Spinal cord (tissue), 10 donors: ENCODE data around the gene MSANTD3. TPM values are rescaled to one million over a fixed set of nuclear protein-coding genes. Genes with fewer than 3 reads are reported as not detected.
"Not testable (repeated sequence)": the region's sequence is repeated elsewhere in the genome, so short reads cannot be mapped to it uniquely, and the experiment has no call there.

Source experiments
- DNase-seq, 6 donors: peaks; one replicate each; pipeline versions ENCODE4 v3.0.0 to v3.0.0-alpha.2; 2013 to 2015; ENCODE audit warnings: low spot score in 6 of 6, low read depth in 4 of 6
- H3K27ac ChIP-seq: one replicate; pipeline ENCODE4 v1.5.1; 2013; ENCODE audit warnings: low read depth, low read length, control low read depth
- H3K27me3 ChIP-seq: one replicate; pipeline ENCODE4 v1.6.1; 2013; ENCODE audit warnings: low read length; ENCODE audit not compliant: control insufficient read depth, insufficient read depth
- H3K36me3 ChIP-seq: one replicate; pipeline ENCODE4 v1.6.1; 2013; ENCODE audit warnings: low read length; ENCODE audit not compliant: control insufficient read depth, insufficient read depth
- H3K4me1 ChIP-seq: one replicate; pipeline ENCODE4 v1.6.1; 2013; ENCODE audit warnings: low read length; ENCODE audit not compliant: control insufficient read depth, insufficient read depth
- H3K4me3 ChIP-seq: one replicate; pipeline ENCODE4 v1.5.1; 2013; ENCODE audit warnings: low read depth, low read length, control low read depth
- H3K9me3 ChIP-seq: one replicate; pipeline ENCODE4 v1.6.1; 2013; ENCODE audit warnings: low read length; ENCODE audit not compliant: control insufficient read depth, insufficient read depth
- WGBS: methylation state at CpG from one replicate; pipeline ENCODE4 v1.1.5; 2013; ENCODE audit warnings: missing lambda C conversion rate; ENCODE audit not compliant: insufficient coverage; 5-methylcytosine and 5-hydroxymethylcytosine counted together
- polyA plus RNA-seq, 2 donors: library from polyadenylated mRNA; unstranded; fragments of 120-200 nt; gene quantifications; one replicate each; pipeline ENCODE4 v1.2.1, GENCODE V29; 2013; ENCODE audit not compliant: insufficient read length in 2 of 2
- total RNA-seq, 2 donors: library from RNA; depleted of rRNA in 1 of 2; stranded (reverse); fragments of 120-200 nt in 1 of 2; fragments of >200 nt in 1 of 2; gene quantifications; one replicate each; pipeline versions ENCODE4 v1.2.3 to v1.2.4, GENCODE V29; 2013 to 2014
- donor health status: healthy.

MSANTD3 gene
- total and polyA plus RNA-seq, 4 donors, result 22.2 to 32.9 (median 31.5) TPM

GRCh38 chr9:100406962-100407361, 20.0 kb upstream of the MSANTD3 start:
- no peak for DNase-seq
- Histone ChIP-seq H3K4me3 (no peak overlapping the region), H3K36me3 (no peaks in the 10 kb centered on the region), H3K4me1 (peaks cover 4% of the 10 kb centered on the region), H3K27me3 (no peaks in the 10 kb centered on the region), H3K9me3 (no peaks in the 10 kb centered on the region), H3K27ac (no peak overlapping the region)
- 100% methylated on average over 1 of the region's 1 CpG for WGBS

GRCh38 chr9:100408546-100409175, 18.3 kb upstream of the MSANTD3 start:
- Histone ChIP-seq H3K4me1 (peaks cover 8% of the 10 kb centered on the region), H3K27me3 (no peaks in the 10 kb centered on the region), H3K27ac (no peak overlapping the region), H3K9me3 (no peaks in the 10 kb centered on the region), H3K36me3 (no peaks in the 10 kb centered on the region), H3K4me3 (no peak overlapping the region)
- no peak for DNase-seq
- WGBS, result 53% methylated on average over 4 of the region's 5 CpGs

- WGBS, result no CpG with 5 or more reads among the region's 1 CpG
- Histone ChIP-seq H3K4me1 (peaks cover 8% of the 10 kb centered on the region), H3K9me3 (no peaks in the 10 kb centered on the region), H3K27me3 (no peaks in the 10 kb centered on the region), H3K4me3 (no peak overlapping the region), H3K36me3 (no peaks in the 10 kb centered on the region), H3K27ac (no peak overlapping the region)
- no peak for DNase-seq
Observed at GRCh38 chr9:100409176-100409556, 17.8 kb upstream of the MSANTD3 start.

- no peak overlapping the region for H3K27ac ChIP-seq
- peaks cover 8% of the 10 kb centered on the region for H3K4me1 ChIP-seq
- no peaks in the 10 kb centered on the region for H3K9me3 ChIP-seq
- WGBS, result 0% methylated on average over 28 of the region's 38 CpGs
- no peaks in the 10 kb centered on the region for H3K27me3 ChIP-seq
- DNase-seq, result peak in 5 of 6 donors; percentile 73 to 98 (median 83)
- no peaks in the 10 kb centered on the region for H3K36me3 ChIP-seq
- peak overlapping the region; percentile 66 for H3K4me3 ChIP-seq
Observed at GRCh38 chr9:100411472-100412283, 15.3 kb upstream of the MSANTD3 start.

GRCh38 chr9:100413839-100414420, 13.0 kb upstream of the MSANTD3 start:
- H3K4me3 ChIP-seq, result no peak overlapping the region
- no peaks in the 10 kb centered on the region for H3K36me3 ChIP-seq
- DNase-seq, result peak in 1 of 6 donors; percentile 6
- no peak overlapping the region for H3K27ac ChIP-seq
- H3K27me3 ChIP-seq, result no peaks in the 10 kb centered on the region
- no peaks in the 10 kb centered on the region for H3K9me3 ChIP-seq
- WGBS, result 96% methylated on average over 5 of the region's 5 CpGs
- H3K4me1 ChIP-seq, result peaks cover 8% of the 10 kb centered on the region

GRCh38 chr9:100417815-100418214, 9.1 kb upstream of the MSANTD3 start:
- Histone ChIP-seq H3K36me3 (no peaks in the 10 kb centered on the region), H3K27me3 (no peaks in the 10 kb centered on the region), H3K4me1 (no peaks in the 10 kb centered on the region), H3K4me3 (no peak overlapping the region), H3K9me3 (no peaks in the 10 kb centered on the region), H3K27ac (no peak overlapping the region)
- no peak for DNase-seq
- WGBS, result no CpG with 5 or more reads among the region's 4 CpGs

- H3K27me3 ChIP-seq, result no peaks in the 10 kb centered on the region
- H3K36me3 ChIP-seq, result no peaks in the 10 kb centered on the region
- no CpG with 5 or more reads among the region's 3 CpGs for WGBS
Observed at GRCh38 chr9:100419166-100419565, 7.8 kb upstream of the MSANTD3 start.

GRCh38 chr9:100421116-100421515, 5.8 kb upstream of the MSANTD3 start:
- H3K27me3 ChIP-seq, DNase-seq, H3K27ac ChIP-seq, H3K4me1 ChIP-seq, H3K36me3 ChIP-seq, H3K9me3 ChIP-seq, H3K4me3 ChIP-seq: not testable (repeated sequence)
- WGBS, result 86% methylated on average over 1 of the region's 3 CpGs

More at GRCh38 chr9:100419166-100419565, 7.8 kb upstream of the MSANTD3 start:
- Histone ChIP-seq H3K9me3 (no peaks in the 10 kb centered on the region), H3K27ac (no peak overlapping the region), H3K4me3 (no peak overlapping the region), H3K4me1 (no peaks in the 10 kb centered on the region)
- DNase-seq, result no peak

GRCh38 chr9:100425758-100426157, 1.2 kb upstream of the MSANTD3 start:
- WGBS, result 90% methylated on average over 1 of the region's 1 CpG
- no peak overlapping the region for H3K4me3 ChIP-seq
- H3K9me3 ChIP-seq, result no peaks in the 10 kb centered on the region
- H3K27me3 ChIP-seq, result no peaks in the 10 kb centered on the region
- no peak overlapping the region for H3K27ac ChIP-seq
- no peak for DNase-seq
- no peaks in the 10 kb centered on the region for H3K36me3 ChIP-seq
- H3K4me1 ChIP-seq, result peaks cover 11% of the 10 kb centered on the region
